Activated CD8-positive, alpha-beta T cell treated with anti-CD3 and anti-CD28 coated beads for 36 hours (primary cell): ENCODE results near the gene R3HDM4. TPM values are rescaled to one million over a fixed set of nuclear protein-coding genes. Genes with fewer than 3 reads are reported as not detected.
"Not testable (repeated sequence)": the region's sequence is repeated elsewhere in the genome, so short reads cannot be mapped to it uniquely, and the experiment has no call there.

Experiments
- ATAC-seq: fragments of 200-7000 bp; cut with Tn5 transposase; one replicate; pipeline ENCODE4 v1.10.0; 2021; ENCODE audit warnings: mild to moderate bottlenecking, moderate library complexity
- CTCF ChIA-PET: fragments of 350-600 bp; sonication (Branson Sonifier 250); formaldehyde crosslinking; loops from one replicate; lab custom pipeline; 2021; ENCODE audit warnings: antibody characterized with exemption; lab: Charles Lee
- POLR2A ChIA-PET: fragments of 350-600 bp; sonication (Branson Sonifier 250); formaldehyde crosslinking; loops from one replicate; lab custom pipeline; 2021; ENCODE audit warnings: antibody characterized with exemption; lab: Charles Lee
- DNase-seq: peaks from one replicate; pipeline ENCODE4 v3.0.0-alpha.2; 2020
- H3K27ac Mint-ChIP-seq: one replicate; pipeline ENCODE4 v1.8.0; 2021; ENCODE audit warnings: mild to moderate bottlenecking, mixed read lengths
- H3K27me3 Mint-ChIP-seq: one replicate; pipeline ENCODE4 v1.8.0; 2021; ENCODE audit warnings: mixed read lengths
- H3K36me3 Mint-ChIP-seq: one replicate; pipeline ENCODE4 v1.8.0; 2021; ENCODE audit warnings: low read depth, mixed read lengths
- H3K4me1 Mint-ChIP-seq: one replicate; pipeline ENCODE4 v1.8.0; 2021; ENCODE audit warnings: low read depth, mixed read lengths
- H3K4me3 Mint-ChIP-seq: one replicate; pipeline ENCODE4 v1.8.0; 2021; ENCODE audit warnings: mild to moderate bottlenecking, moderate library complexity, mixed read lengths
- H3K9me3 Mint-ChIP-seq: one replicate; pipeline ENCODE4 v1.8.0; 2021; ENCODE audit warnings: mixed read lengths
- CTCF ChIP-seq: fragments of 200-600 bp; IDR thresholded peaks from one replicate; pipeline ENCODE4 v1.8.0; 2022; ENCODE audit warnings: antibody characterized with exemption, mild to moderate bottlenecking
- intact Hi-C: fragments of 100-400 bp; cut with micrococcal nuclease; formaldehyde crosslinking; loops from one replicate; pipeline ENCODE4 v1.10.0; 2022
- total RNA-seq, 2 experiments: library from RNA; stranded (reverse); gene quantifications; one replicate each; pipeline ENCODE4 v1.2.3, GENCODE V29; 2021

R3HDM4 gene
- total RNA-seq, 2 experiments from 2014 or later, result 58.4 to 61.5 TPM

GRCh38 chr19:854549-854948 is 58.5 kb downstream of the R3HDM4 start:
- Mint-ChIP-seq H3K27ac (no peak overlapping the region), H3K27me3 (peaks cover 9% of the 10 kb centered on the region), H3K4me1 (no peaks in the 10 kb centered on the region), H3K36me3 (no peaks in the 10 kb centered on the region), H3K4me3 (no peak overlapping the region), H3K9me3 (no peaks in the 10 kb centered on the region)
- intact Hi-C loops, result no loop called here
- ATAC-seq (no peak), DNase-seq (no peak)
- ChIA-PET CTCF (interaction anchor here (0.9 kb wide), 1 partner anchor 130 kb away, joined by 4 read pairs; the partner anchor contains the start of gene WDR18), POLR2A (interaction anchor here (0.5 to 0.6 kb wide), 3 partner anchors 18 to 72 kb away, joined by 3 to 4 read pairs (median 3); no protein-coding TSS in a partner anchor)
- no peak for TF ChIP-seq CTCF

- H3K9me3 Mint-ChIP-seq, H3K4me1 Mint-ChIP-seq, DNase-seq, intact Hi-C loops, H3K27ac Mint-ChIP-seq, H3K36me3 Mint-ChIP-seq, H3K4me3 Mint-ChIP-seq, ATAC-seq: not testable (repeated sequence)
- peaks cover 11% of the 10 kb centered on the region for H3K27me3 Mint-ChIP-seq
- CTCF ChIA-PET, result interaction anchor here (0.9 kb wide), 1 partner anchor 131 kb away, joined by 4 read pairs; the partner anchor contains the start of gene WDR18
- POLR2A ChIA-PET, result interaction anchor here (0.5 to 0.6 kb wide), 3 partner anchors 19 to 73 kb away, joined by 3 to 4 read pairs (median 3); no protein-coding TSS in a partner anchor
These were observed 59.3 kb downstream of the R3HDM4 start for GRCh38 chr19:853614-854220.

DNA sequence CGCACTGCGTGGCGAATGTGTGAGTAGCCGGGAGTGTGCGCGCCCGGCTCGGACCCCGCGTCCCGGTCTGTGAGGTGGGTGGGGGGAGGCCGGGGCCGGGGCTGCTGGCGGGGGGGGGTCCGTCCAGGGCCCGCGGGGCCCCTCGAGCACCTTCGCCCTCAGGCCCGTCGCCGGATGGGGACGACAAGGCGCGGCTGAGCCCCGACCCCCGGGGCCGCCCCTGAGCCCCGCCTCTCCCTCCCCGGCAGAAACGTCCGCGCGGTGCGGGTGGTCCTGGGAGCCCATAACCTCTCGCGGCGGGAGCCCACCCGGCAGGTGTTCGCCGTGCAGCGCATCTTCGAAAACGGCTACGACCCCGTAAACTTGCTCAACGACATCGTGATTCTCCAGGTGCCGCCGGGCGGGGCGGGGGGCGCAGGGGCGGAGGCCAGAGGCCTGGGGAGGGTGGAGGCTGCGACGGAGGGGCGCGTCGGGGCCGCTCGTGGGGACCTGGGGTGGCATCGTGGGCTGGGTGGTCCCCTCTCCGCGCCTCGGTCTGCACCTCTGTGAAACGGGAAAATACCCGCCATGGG is 59.9 kb downstream of the R3HDM4 start:
- POLR2A ChIA-PET, result no interaction called here

GRCh38 chr19:852136-853013 is 60.6 kb downstream of the R3HDM4 start, which contains the start of gene ELANE:
ELANE (plus strand) TSS chr19:852303; CDS start chr19:852329, 26 bp downstream.
- TF ChIP-seq CTCF, result no peak
- POLR2A ChIA-PET, result no interaction called here
- intact Hi-C loops, result no loop called here
- ATAC-seq (no peak), DNase-seq (no peak)
- Mint-ChIP-seq H3K4me1 (no peaks in the 10 kb centered on the region), H3K36me3 (no peaks in the 10 kb centered on the region), H3K27me3 (peaks cover 15% of the 10 kb centered on the region), H3K9me3 (no peaks in the 10 kb centered on the region), H3K27ac (no peak within 1 kb of the TSS), H3K4me3 (no peak within 1 kb of the TSS)
- CTCF ChIA-PET, result no interaction called here

More for the DNA sequence above, 59.9 kb downstream of the R3HDM4 start:
- Mint-ChIP-seq H3K27ac (no peak overlapping the region), H3K4me3 (no peak overlapping the region), H3K36me3 (no peaks in the 10 kb centered on the region), H3K27me3 (peaks cover 11% of the 10 kb centered on the region), H3K4me1 (no peaks in the 10 kb centered on the region), H3K9me3 (no peaks in the 10 kb centered on the region)
- intact Hi-C loops, result no loop called here
- no peak for TF ChIP-seq CTCF
- ATAC-seq (no peak), DNase-seq (no peak)
- CTCF ChIA-PET, result no interaction called here

DNA sequence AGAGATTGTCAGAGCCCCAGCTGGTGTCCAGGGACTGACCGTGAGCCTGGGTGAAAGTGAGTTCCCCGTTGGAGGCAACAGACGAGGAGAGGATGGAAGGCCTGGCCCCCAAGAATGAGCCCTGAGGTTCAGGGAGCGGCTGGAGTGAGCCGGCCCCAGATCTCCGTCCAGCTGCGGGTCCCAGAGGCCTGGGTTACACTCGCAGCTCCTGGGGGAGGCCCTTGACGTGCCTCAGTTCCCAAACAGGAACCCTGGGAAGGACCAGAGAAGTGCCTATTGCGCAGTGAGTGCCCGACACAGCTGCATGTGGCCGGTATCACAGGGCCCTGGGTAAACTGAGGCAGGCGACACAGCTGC is 62.1 kb downstream of the R3HDM4 start:
- DNase-seq (no peak), ATAC-seq (no peak)
- POLR2A ChIA-PET, result no interaction called here
- Mint-ChIP-seq H3K36me3 (no peaks in the 10 kb centered on the region), H3K4me3 (no peak overlapping the region), H3K27ac (no peak overlapping the region), H3K27me3 (peaks cover 21% of the 10 kb centered on the region), H3K9me3 (no peaks in the 10 kb centered on the region), H3K4me1 (no peaks in the 10 kb centered on the region)
- intact Hi-C loops, result no loop called here
- no peak for TF ChIP-seq CTCF
- CTCF ChIA-PET, result no interaction called here
